HL-60 (cell line): ENCODE results near the gene LSAMP.

Experiments used
- GABPA ChIP-seq: IDR thresholded peaks from 2 replicates; pipeline ENCODE4 v1.6.1; 2012; ENCODE audit warnings: low read depth
- POLR2AphosphoS5 ChIP-seq: IDR thresholded peaks from 2 replicates; pipeline ENCODE4 v1.6.1; 2012; ENCODE audit warnings: low read depth
- SPI1 ChIP-seq: IDR thresholded peaks from 2 replicates; pipeline ENCODE4 v1.6.1; 2012; ENCODE audit warnings: low read depth, mild to moderate bottlenecking, borderline replicate concordance
- TF ChIP-seq, protein P1 (sequence below): IDR thresholded peaks from one replicate; pipeline ENCODE4 v1.5.1; 2011; ENCODE audit warnings: low read length, control low read depth, inconsistent platforms; ENCODE audit not compliant: insufficient read depth
- TF ChIP-seq, protein P2 (sequence below): IDR thresholded peaks from 2 replicates; pipeline ENCODE4 v1.6.1; 2012; ENCODE audit warnings: low read depth; ENCODE audit not compliant: insufficient replicate concordance

DNA sequence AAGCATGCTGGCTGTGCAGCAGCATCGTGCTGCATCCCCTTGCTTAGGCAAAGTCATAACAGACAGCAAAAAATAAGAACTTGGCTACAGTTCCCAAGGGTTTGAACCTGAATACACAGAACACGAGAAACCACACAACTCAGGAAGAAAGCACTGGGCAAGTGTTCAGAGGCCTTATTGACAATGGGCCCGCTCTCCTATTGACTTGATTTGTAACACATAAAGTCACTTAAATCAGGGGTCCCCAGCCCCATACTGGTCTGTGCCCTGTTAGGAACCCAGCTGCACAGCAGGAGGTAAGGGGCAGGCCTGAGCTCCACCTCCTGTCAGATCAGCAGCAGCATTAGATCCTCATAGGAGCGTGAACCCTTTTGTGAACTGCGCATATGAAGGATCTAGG is 145.1 kb downstream of the LSAMP start:
- TF ChIP-seq, protein P1, sequence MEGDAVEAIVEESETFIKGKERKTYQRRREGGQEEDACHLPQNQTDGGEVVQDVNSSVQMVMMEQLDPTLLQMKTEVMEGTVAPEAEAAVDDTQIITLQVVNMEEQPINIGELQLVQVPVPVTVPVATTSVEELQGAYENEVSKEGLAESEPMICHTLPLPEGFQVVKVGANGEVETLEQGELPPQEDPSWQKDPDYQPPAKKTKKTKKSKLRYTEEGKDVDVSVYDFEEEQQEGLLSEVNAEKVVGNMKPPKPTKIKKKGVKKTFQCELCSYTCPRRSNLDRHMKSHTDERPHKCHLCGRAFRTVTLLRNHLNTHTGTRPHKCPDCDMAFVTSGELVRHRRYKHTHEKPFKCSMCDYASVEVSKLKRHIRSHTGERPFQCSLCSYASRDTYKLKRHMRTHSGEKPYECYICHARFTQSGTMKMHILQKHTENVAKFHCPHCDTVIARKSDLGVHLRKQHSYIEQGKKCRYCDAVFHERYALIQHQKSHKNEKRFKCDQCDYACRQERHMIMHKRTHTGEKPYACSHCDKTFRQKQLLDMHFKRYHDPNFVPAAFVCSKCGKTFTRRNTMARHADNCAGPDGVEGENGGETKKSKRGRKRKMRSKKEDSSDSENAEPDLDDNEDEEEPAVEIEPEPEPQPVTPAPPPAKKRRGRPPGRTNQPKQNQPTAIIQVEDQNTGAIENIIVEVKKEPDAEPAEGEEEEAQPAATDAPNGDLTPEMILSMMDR: no peak
- TF ChIP-seq POLR2AphosphoS5: no peak
- no peak for TF ChIP-seq SPI1
- TF ChIP-seq, protein P2, sequence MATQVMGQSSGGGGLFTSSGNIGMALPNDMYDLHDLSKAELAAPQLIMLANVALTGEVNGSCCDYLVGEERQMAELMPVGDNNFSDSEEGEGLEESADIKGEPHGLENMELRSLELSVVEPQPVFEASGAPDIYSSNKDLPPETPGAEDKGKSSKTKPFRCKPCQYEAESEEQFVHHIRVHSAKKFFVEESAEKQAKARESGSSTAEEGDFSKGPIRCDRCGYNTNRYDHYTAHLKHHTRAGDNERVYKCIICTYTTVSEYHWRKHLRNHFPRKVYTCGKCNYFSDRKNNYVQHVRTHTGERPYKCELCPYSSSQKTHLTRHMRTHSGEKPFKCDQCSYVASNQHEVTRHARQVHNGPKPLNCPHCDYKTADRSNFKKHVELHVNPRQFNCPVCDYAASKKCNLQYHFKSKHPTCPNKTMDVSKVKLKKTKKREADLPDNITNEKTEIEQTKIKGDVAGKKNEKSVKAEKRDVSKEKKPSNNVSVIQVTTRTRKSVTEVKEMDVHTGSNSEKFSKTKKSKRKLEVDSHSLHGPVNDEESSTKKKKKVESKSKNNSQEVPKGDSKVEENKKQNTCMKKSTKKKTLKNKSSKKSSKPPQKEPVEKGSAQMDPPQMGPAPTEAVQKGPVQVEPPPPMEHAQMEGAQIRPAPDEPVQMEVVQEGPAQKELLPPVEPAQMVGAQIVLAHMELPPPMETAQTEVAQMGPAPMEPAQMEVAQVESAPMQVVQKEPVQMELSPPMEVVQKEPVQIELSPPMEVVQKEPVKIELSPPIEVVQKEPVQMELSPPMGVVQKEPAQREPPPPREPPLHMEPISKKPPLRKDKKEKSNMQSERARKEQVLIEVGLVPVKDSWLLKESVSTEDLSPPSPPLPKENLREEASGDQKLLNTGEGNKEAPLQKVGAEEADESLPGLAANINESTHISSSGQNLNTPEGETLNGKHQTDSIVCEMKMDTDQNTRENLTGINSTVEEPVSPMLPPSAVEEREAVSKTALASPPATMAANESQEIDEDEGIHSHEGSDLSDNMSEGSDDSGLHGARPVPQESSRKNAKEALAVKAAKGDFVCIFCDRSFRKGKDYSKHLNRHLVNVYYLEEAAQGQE: no peak
- no peak for TF ChIP-seq GABPA
